ENCODE measurements around the gene CSRP1.

CSRP1 gene

GRCh38 chr1:201537467-201537866, 30.5 kb upstream of the CSRP1 start:
- ATAC-seq (ENCODE audit: low read depth) (no peak), DNase-seq (ENCODE audit: low spot score) (no peak)
- Histone ChIP-seq H3K4me1 (ENCODE audit: insufficient read depth, poor library complexity, severe bottlenecking) (peaks cover 25% of the 10 kb centered on the region), H3K27ac (ENCODE audit: poor library complexity, severe bottlenecking) (no peak overlapping the region), H3K27me3 (ENCODE audit: insufficient read depth, poor library complexity, severe bottlenecking) (no peaks in the 10 kb centered on the region), H3K9me3 (ENCODE audit: severe bottlenecking) (no peaks in the 10 kb centered on the region), H3K36me3 (ENCODE audit: low read depth) (no peaks in the 10 kb centered on the region), H3K4me3 (ENCODE audit: severe bottlenecking) (no peak overlapping the region)
- no peak for TF ChIP-seq CTCF (IDR thresholded peaks at IDR 0.05; ENCODE audit: poor library complexity, severe bottlenecking)

- no peaks in the 10 kb centered on the region for H3K9me3 ChIP-seq (ENCODE audit: severe bottlenecking)
- no peak overlapping the region for H3K4me3 ChIP-seq (ENCODE audit: severe bottlenecking)
- H3K27ac ChIP-seq (ENCODE audit: poor library complexity, severe bottlenecking), result peak overlapping the region; percentile 11
- no peaks in the 10 kb centered on the region for H3K27me3 ChIP-seq (ENCODE audit: insufficient read depth, poor library complexity, severe bottlenecking)
- TF ChIP-seq CTCF (IDR thresholded peaks at IDR 0.05; ENCODE audit: poor library complexity, severe bottlenecking), result no peak
- ATAC-seq (ENCODE audit: low read depth) (no peak), DNase-seq (ENCODE audit: low spot score) (no peak)
- peaks cover 25% of the 10 kb centered on the region for H3K4me1 ChIP-seq (ENCODE audit: insufficient read depth, poor library complexity, severe bottlenecking)
- no peaks in the 10 kb centered on the region for H3K36me3 ChIP-seq (ENCODE audit: low read depth)
Observed at GRCh38 chr1:201537028-201537427, 30.1 kb upstream of the CSRP1 start.

- peaks cover 25% of the 10 kb centered on the region for H3K4me1 ChIP-seq (ENCODE audit: insufficient read depth, poor library complexity, severe bottlenecking)
- no peak for TF ChIP-seq CTCF (IDR thresholded peaks at IDR 0.05; ENCODE audit: poor library complexity, severe bottlenecking)
- DNase-seq (ENCODE audit: low spot score), result no peak
- H3K36me3 ChIP-seq (ENCODE audit: low read depth), result no peaks in the 10 kb centered on the region
- no peak overlapping the region for H3K4me3 ChIP-seq (ENCODE audit: severe bottlenecking)
- H3K27me3 ChIP-seq (ENCODE audit: insufficient read depth, poor library complexity, severe bottlenecking), result no peaks in the 10 kb centered on the region
- H3K9me3 ChIP-seq (ENCODE audit: severe bottlenecking), result no peaks in the 10 kb centered on the region
- peak overlapping the region; percentile 11 for H3K27ac ChIP-seq (ENCODE audit: poor library complexity, severe bottlenecking)
- peak; percentile 72 for ATAC-seq (ENCODE audit: low read depth)
Observed at GRCh38 chr1:201536558-201536957, 29.6 kb upstream of the CSRP1 start.

GRCh38 chr1:201535919-201536245, 29.0 kb upstream of the CSRP1 start:
- Histone ChIP-seq H3K4me1 (ENCODE audit: insufficient read depth, poor library complexity, severe bottlenecking) (peaks cover 25% of the 10 kb centered on the region), H3K27me3 (ENCODE audit: insufficient read depth, poor library complexity, severe bottlenecking) (no peaks in the 10 kb centered on the region), H3K4me3 (ENCODE audit: severe bottlenecking) (no peak overlapping the region), H3K9me3 (ENCODE audit: severe bottlenecking) (no peaks in the 10 kb centered on the region), H3K36me3 (ENCODE audit: low read depth) (no peaks in the 10 kb centered on the region), H3K27ac (ENCODE audit: poor library complexity, severe bottlenecking) (peak overlapping the region; percentile 11)
- ATAC-seq (ENCODE audit: low read depth), result no peak
- TF ChIP-seq CTCF (IDR thresholded peaks at IDR 0.05; ENCODE audit: poor library complexity, severe bottlenecking), result no peak
- no peak for DNase-seq (ENCODE audit: low spot score)

- H3K27ac ChIP-seq (ENCODE audit: poor library complexity, severe bottlenecking), result peak overlapping the region; percentile 11
Observed at GRCh38 chr1:201535046-201535918, 28.4 kb upstream of the CSRP1 start.

More at GRCh38 chr1:201535046-201535918, 28.4 kb upstream of the CSRP1 start:
- DNase-seq (ENCODE audit: low spot score), result no peak
- Histone ChIP-seq H3K27me3 (ENCODE audit: insufficient read depth, poor library complexity, severe bottlenecking) (no peaks in the 10 kb centered on the region), H3K4me3 (ENCODE audit: severe bottlenecking) (no peak overlapping the region), H3K9me3 (ENCODE audit: severe bottlenecking) (no peaks in the 10 kb centered on the region), H3K36me3 (ENCODE audit: low read depth) (no peaks in the 10 kb centered on the region), H3K4me1 (ENCODE audit: insufficient read depth, poor library complexity, severe bottlenecking) (peaks cover 25% of the 10 kb centered on the region)
- ATAC-seq (ENCODE audit: low read depth), result no peak
- no peak for TF ChIP-seq CTCF (IDR thresholded peaks at IDR 0.05; ENCODE audit: poor library complexity, severe bottlenecking)
